ENCODE data around the gene XIST. TPM values are rescaled to one million over a fixed set of nuclear protein-coding genes. Genes with fewer than 3 reads are reported as not detected.
"Not testable (repeated sequence)": the region's sequence is repeated elsewhere in the genome, so short reads cannot be mapped to it uniquely, and the experiment has no call there.

XIST gene
- total and polyA plus RNA-seq, 9 of the 15 experiments (the other 6 are each of a cell fraction or from before 2014, with no cell fraction given), result 22.4 to 160 (median 55.5) TPM

DNA sequence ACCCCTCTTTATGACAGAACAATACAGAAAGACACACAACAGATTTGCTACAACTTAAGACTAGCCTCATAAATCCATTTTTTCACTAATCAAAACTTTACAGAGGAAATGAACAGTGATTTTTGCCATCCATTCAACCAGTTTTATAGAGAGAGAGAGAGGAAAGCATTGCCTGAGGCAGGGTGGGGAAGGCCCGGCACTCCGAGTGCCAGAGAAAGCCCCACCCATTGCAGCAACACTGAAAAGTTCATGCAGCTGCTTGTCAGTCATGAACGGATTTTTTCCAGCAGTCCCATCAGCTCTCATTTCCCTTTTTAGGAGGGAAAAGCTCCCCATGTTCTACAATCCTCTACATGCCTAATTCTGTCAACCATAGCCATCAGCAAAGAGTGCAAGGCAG lies 52.6 kb downstream of the XIST start:
- no peak overlapping the region for H3K4me2 ChIP-seq (ENCODE audit: insufficient read depth, low read length)
- no peak overlapping the region for H3K27ac ChIP-seq (ENCODE audit: extremely low read depth, low read depth, low read length)
- H3K79me2 ChIP-seq (ENCODE audit: control insufficient read depth, insufficient read depth, low read length), result no peaks in the 10 kb centered on the region
- H3K9me1 ChIP-seq (ENCODE audit: control insufficient read depth, insufficient read depth, low read length), result no peaks in the 10 kb centered on the region
- intact Hi-C loops (cut with micrococcal nuclease) (no loop called here), in situ Hi-C loops (cut with MboI) (no loop called here)
- H3K27me3 ChIP-seq (ENCODE audit: control insufficient read depth in 2 of 2, insufficient read depth in 2 of 2, low read length in 2 of 2), result no peaks in the 10 kb centered on the region
- no TSS peak for BruUV-seq (replicated peaks)
- no peaks in the 10 kb centered on the region for H4K20me1 ChIP-seq (replicated peaks; ENCODE audit: control insufficient read depth, insufficient read depth, low read length)
- no peak overlapping the region for H3K9ac ChIP-seq (ENCODE audit: insufficient read depth in 1 of 2, low read depth in 2 of 2, low read length in 2 of 2)
- TF ChIP-seq, protein P1, sequence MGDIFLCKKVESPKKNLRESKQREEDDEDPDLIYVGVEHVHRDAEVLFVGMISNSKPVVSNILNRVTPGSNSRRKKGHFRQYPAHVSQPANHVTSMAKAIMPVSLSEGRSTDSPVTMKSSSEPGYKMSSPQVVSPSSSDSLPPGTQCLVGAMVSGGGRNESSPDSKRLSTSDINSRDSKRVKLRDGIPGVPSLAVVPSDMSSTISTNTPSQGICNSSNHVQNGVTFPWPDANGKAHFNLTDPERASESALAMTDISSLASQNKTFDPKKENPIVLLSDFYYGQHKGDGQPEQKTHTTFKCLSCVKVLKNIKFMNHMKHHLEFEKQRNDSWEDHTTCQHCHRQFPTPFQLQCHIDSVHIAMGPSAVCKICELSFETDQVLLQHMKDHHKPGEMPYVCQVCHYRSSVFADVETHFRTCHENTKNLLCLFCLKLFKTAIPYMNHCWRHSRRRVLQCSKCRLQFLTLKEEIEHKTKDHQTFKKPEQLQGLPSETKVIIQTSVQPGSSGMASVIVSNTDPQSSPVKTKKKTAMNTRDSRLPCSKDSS (IDR thresholded peaks at IDR 0.05; ENCODE audit: low read depth, partially characterized antibody), result no peak
- TF ChIP-seq C11orf30 (IDR thresholded peaks at IDR 0.05; ENCODE audit: low read depth) (no peak), E2F3 (CRISPR knock-in tag; IDR thresholded peaks at IDR 0.05) (no peak), BRD9 (IDR thresholded peaks at IDR 0.05; ENCODE audit: low read depth, partially characterized antibody) (no peak), KAT2B (IDR thresholded peaks at IDR 0.05; ENCODE audit: low read depth, low read length) (no peak), KAT8 (IDR thresholded peaks at IDR 0.05; ENCODE audit: low read depth) (no peak), ZEB2 (IDR thresholded peaks at IDR 0.05) (no peak)
- TF ChIP-seq, protein P2, sequence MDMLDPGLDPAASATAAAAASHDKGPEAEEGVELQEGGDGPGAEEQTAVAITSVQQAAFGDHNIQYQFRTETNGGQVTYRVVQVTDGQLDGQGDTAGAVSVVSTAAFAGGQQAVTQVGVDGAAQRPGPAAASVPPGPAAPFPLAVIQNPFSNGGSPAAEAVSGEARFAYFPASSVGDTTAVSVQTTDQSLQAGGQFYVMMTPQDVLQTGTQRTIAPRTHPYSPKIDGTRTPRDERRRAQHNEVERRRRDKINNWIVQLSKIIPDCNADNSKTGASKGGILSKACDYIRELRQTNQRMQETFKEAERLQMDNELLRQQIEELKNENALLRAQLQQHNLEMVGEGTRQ (CRISPR knock-in tag; IDR thresholded peaks at IDR 0.05), result no peak
- TF ChIP-seq, protein P3, sequence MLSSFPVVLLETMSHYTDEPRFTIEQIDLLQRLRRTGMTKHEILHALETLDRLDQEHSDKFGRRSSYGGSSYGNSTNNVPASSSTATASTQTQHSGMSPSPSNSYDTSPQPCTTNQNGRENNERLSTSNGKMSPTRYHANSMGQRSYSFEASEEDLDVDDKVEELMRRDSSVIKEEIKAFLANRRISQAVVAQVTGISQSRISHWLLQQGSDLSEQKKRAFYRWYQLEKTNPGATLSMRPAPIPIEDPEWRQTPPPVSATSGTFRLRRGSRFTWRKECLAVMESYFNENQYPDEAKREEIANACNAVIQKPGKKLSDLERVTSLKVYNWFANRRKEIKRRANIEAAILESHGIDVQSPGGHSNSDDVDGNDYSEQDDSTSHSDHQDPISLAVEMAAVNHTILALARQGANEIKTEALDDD (IDR thresholded peaks at IDR 0.05), result no peak
- no peaks in the 10 kb centered on the region for H3K4me1 ChIP-seq (replicated peaks in 1 of 2; ENCODE audit: control insufficient read depth in 2 of 2, insufficient read depth in 2 of 2, low read length in 2 of 2)
- WGBS (ENCODE audit: insufficient coverage, low coverage, missing lambda C conversion rate), result no CpG with 5 or more reads among the region's 3 CpGs
- no peak overlapping the region for H3K4me3 ChIP-seq
- ChIA-PET CTCF (ENCODE audit: low intra/inter-chr PET ratio) (no interaction called here), POLR2A (no interaction called here)
- H2AFZ ChIP-seq (ENCODE audit: low read depth, low read length), result no peak overlapping the region
- no peaks in the 10 kb centered on the region for H3K36me3 ChIP-seq (ENCODE audit: control insufficient read depth, insufficient read depth, low read length)
- H3K9me3 ChIP-seq (replicated peaks; ENCODE audit: control insufficient read depth, insufficient read depth, low read depth, low read length), result no peaks in the 10 kb centered on the region
- no peak for ATAC-seq
- FAIRE-seq, result no peak
- no peak for DNase-seq (ENCODE audit: extremely low read depth in 1 of 4, low spot score in 3 of 4)

DNA sequence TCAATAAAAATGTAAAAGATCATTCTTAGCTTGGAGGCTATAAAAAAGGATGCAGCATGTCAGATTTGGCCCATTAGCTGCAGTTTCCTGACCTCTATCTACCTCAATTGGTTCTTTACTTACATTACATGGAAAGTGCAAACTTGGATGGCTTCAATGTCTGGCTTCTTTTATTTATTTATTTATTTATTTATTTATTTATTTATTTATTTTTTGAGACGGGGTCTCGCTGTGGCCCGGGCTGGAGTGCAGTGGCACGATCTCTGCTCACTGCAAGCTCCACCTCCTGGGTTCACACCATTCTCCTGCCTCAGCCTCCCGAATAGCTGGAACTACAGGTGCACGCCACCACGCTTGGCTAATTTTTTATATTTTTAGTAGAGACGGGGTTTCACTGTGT lies 60.0 kb downstream of the XIST start:
- ATAC-seq; CTCF ChIA-PET (ENCODE audit: low intra/inter-chr PET ratio); POLR2A ChIA-PET; DNase-seq (ENCODE audit: extremely low read depth in 1 of 4, low spot score in 3 of 4); H3K36me3 ChIP-seq (ENCODE audit: control insufficient read depth, insufficient read depth, low read length); H3K9me3 ChIP-seq (replicated peaks; ENCODE audit: control insufficient read depth, insufficient read depth, low read depth, low read length); H3K9ac ChIP-seq (ENCODE audit: insufficient read depth in 1 of 2, low read depth in 2 of 2, low read length in 2 of 2); FAIRE-seq; H2AFZ ChIP-seq (ENCODE audit: low read depth, low read length); H3K9me1 ChIP-seq (ENCODE audit: control insufficient read depth, insufficient read depth, low read length); H3K4me1 ChIP-seq (replicated peaks in 1 of 2; ENCODE audit: control insufficient read depth in 2 of 2, insufficient read depth in 2 of 2, low read length in 2 of 2); intact Hi-C loops (cut with micrococcal nuclease); H3K4me2 ChIP-seq (ENCODE audit: insufficient read depth, low read length); H4K20me1 ChIP-seq (replicated peaks; ENCODE audit: control insufficient read depth, insufficient read depth, low read length); in situ Hi-C loops (cut with MboI); BruUV-seq (replicated peaks); H3K4me3 ChIP-seq; H3K27me3 ChIP-seq (ENCODE audit: control insufficient read depth in 2 of 2, insufficient read depth in 2 of 2, low read length in 2 of 2); H3K27ac ChIP-seq (ENCODE audit: extremely low read depth, low read depth, low read length); H3K79me2 ChIP-seq (ENCODE audit: control insufficient read depth, insufficient read depth, low read length): not testable (repeated sequence)
- 1% methylated on average over 7 of the region's 8 CpGs for WGBS (ENCODE audit: insufficient coverage, low coverage, missing lambda C conversion rate)

Measured in K562 (cell line).